ENCODE data around the gene FAM20A.

DNA sequence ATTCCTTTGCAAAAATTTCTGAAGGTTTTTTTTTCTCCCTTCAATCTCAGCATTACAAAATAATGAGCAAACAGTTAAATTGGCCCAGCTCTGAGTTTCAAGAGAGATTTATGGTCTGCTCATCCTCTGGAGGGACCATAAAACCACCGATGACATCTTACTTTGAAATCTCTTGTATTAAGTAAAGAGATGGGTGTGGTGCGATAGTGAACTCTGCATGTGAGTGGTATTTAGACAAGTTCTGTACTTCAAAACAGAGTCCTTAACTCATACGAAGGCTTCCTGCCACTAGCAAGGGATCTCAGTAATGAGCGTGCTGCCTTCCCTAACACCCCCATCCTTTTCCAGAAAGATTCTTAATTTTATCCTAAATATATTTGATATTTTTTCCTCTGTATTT is 2.1 kb downstream of the FAM20A start:
- TF ChIP-seq EZH2 (IDR thresholded peaks at IDR 0.05; ENCODE audit: borderline replicate concordance, low read depth, low read length, severe bottlenecking): no peak
- TF ChIP-seq, protein P1, sequence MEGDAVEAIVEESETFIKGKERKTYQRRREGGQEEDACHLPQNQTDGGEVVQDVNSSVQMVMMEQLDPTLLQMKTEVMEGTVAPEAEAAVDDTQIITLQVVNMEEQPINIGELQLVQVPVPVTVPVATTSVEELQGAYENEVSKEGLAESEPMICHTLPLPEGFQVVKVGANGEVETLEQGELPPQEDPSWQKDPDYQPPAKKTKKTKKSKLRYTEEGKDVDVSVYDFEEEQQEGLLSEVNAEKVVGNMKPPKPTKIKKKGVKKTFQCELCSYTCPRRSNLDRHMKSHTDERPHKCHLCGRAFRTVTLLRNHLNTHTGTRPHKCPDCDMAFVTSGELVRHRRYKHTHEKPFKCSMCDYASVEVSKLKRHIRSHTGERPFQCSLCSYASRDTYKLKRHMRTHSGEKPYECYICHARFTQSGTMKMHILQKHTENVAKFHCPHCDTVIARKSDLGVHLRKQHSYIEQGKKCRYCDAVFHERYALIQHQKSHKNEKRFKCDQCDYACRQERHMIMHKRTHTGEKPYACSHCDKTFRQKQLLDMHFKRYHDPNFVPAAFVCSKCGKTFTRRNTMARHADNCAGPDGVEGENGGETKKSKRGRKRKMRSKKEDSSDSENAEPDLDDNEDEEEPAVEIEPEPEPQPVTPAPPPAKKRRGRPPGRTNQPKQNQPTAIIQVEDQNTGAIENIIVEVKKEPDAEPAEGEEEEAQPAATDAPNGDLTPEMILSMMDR (IDR thresholded peaks at IDR 0.05; ENCODE audit: borderline replicate concordance, extremely low read depth, low read length, poor library complexity, severe bottlenecking): no peak

Data from DND-41 (cell line).